Prostate gland (tissue), 2 donors: ENCODE results near the gene GP9.

ENCODE experiments used
- CTCF ChIP-seq, 4 experiments: fragments of 200-600 bp in 2 of 4; fragments of 450-650 bp in 2 of 4; sonication (generic) in 2 of 4; IDR thresholded peaks; 1 replicate in 3 of 4; 2 replicates in 1 of 4; pipeline ENCODE4 v1.5.1; 2016 to 2019; ENCODE audit warnings: antibody characterized with exemption in 4 of 4, mild to moderate bottlenecking in 2 of 4, moderate library complexity in 2 of 4
- POLR2A ChIP-seq: fragments of 450-650 bp; IDR thresholded peaks from one replicate; pipeline ENCODE4 v1.6.1; 2016; ENCODE audit warnings: antibody characterized with exemption, mild to moderate bottlenecking

GRCh38 chr3:129050556-129051295, 9.9 kb upstream of the GP9 start:
- TF ChIP-seq CTCF (IDR thresholded peaks at IDR 0.05) (no peak), POLR2A (no peak)
